Spleen (tissue), 7 donors: ENCODE data around the gene DUSP22.
"Not testable (repeated sequence)": the region's sequence is repeated elsewhere in the genome, so short reads cannot be mapped to it uniquely, and the experiment has no call there.

Experiments
- CTCF ChIP-seq, 11 experiments: fragments of 200-600 bp in 7 of 11; fragments of 450-650 bp in 4 of 11; sonication (generic) in 4 of 11; IDR thresholded peaks in 8 of 11; conservative IDR thresholded peaks in 3 of 11; 1 replicate in 7 of 11; 2 replicates in 4 of 11; pipeline versions ENCODE4 v1.4.0 to v1.8.0; 2016 to 2021; ENCODE audit warnings: antibody characterized with exemption in 11 of 11, inconsistent platforms in 4 of 11, mild to moderate bottlenecking in 1 of 11
- POLR2A ChIP-seq, 3 donors: fragments of 450-650 bp; IDR thresholded peaks; one replicate each; pipeline ENCODE4 v1.5.1; 2017; ENCODE audit warnings: antibody characterized with exemption in 3 of 3, mild to moderate bottlenecking in 1 of 3
- donor health status: DM: no; HTN: no; CAD: no; lungs with moderate emphysema.
- donor health status: DM: no; HTN: no; CAD: no.
- donor health status: DM: no; HTN: no; CAD: no.

DNA sequence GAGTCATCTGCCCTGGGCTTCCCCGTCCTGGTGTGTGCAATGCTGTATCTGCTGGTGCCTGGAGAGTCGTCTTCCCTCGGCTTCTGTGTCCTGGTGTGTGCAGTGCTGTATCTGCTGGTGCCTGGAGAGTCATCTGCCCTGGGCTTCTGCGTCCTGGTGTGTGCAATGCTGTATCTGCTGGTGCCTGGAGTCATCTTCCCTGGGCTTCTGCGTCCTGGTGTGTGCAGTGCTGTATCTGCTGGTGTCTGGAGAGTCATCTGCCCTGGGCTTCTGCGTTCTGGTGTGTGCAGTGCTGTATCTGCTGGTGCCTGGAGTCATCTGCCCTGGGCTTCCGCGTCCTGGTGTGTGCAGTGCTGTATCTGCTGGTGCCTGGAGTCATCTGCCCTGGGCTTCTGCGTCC, 33.8 kb downstream of the DUSP22 start:
- TF ChIP-seq CTCF (IDR thresholded peaks at IDR 0.05 in 8 of 11, conservative IDR thresholded peaks at IDR 0.05 in 3 of 11); POLR2A (IDR thresholded peaks at IDR 0.05): not testable (repeated sequence)
